B cell (primary cell): ENCODE results near the gene TP53TG5.

ENCODE experiments used
- CTCF ChIP-seq: fragments of 200-600 bp; IDR thresholded peaks from one replicate; pipeline ENCODE4 v1.8.0; 2022; ENCODE audit warnings: antibody characterized with exemption, mild to moderate bottlenecking
- EZH2 ChIP-seq: IDR thresholded peaks from 2 replicates; pipeline ENCODE4 v1.6.1; 2012; ENCODE audit warnings: borderline replicate concordance, low read depth, mild to moderate bottlenecking, moderate library complexity, low read length; ENCODE audit not compliant: insufficient read depth, poor library complexity, severe bottlenecking

DNA sequence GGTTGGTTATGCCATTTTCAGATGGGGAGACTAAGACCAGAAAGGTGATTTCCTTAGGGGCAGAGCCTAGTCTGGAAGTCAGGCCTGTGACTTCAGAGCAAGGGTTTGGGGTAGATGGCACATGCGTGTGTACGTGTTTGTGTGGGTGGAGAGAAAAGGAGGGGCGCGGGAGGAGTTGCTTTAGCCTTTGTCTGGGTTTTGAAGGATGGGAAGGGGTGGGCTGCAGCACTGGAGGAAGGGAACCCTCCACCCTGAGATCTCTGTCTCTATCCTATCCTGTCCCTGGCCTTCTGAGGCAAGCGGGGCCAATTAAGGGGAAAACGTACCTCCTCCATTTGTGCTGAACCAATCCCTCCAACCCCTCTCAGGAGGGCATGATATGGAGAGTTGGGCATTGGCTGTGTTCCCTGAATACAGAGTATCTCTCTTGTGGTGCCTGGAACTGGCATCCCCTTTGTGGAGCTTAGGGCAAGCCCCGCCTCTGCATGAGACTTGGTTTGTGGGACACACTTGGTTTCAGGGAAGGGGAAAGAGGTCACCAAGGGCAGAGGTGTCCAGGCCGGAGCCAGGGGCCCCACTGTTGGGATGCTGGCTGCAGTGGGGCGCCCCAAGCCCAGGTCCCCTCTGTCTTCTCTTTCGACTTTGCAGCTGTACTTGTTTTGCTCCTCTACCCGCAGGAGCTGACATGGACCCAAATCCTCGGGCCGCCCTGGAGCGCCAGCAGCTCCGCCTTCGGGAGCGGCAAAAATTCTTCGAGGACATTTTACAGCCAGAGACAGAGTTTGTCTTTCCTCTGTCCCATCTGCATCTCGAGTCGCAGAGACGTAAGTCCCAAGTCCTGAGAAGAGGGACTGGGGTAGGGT, 29.9 kb upstream of the TP53TG5 start, which contains the start of gene DBNDD2:
- no peak for TF ChIP-seq CTCF
- no peak for TF ChIP-seq EZH2
